H1 (cell line): ENCODE measurements around the gene INPP5K. TPM values are rescaled to one million over a fixed set of nuclear protein-coding genes. Genes with fewer than 3 reads are reported as not detected.

Source experiments
- CTCF ChIA-PET: fragments of 300-600 bp; sonication (Branson Sonifier 250); formaldehyde crosslinking; loops from one replicate; lab custom pipeline; 2021; ENCODE audit not compliant: partially characterized antibody; lab: Charles Lee
- POLR2A ChIA-PET: fragments of 300-600 bp; sonication (Branson Sonifier 250); formaldehyde crosslinking; loops from one replicate; lab custom pipeline; 2021; ENCODE audit warnings: inconsistent platforms; ENCODE audit not compliant: partially characterized antibody; lab: Charles Lee
- DNase-seq, 2 experiments: peaks; one replicate each; pipeline versions ENCODE4 v3.0.0 to v3.0.0-alpha.2; 2010 to 2022; ENCODE audit warnings: low spot score in 2 of 2, low read depth in 1 of 2, mixed read lengths in 1 of 2
- FAIRE-seq: peaks from 2 replicates; lab custom pipeline; 2011; peaks lifted over from hg19 to GRCh38; lab: Jason Lieb, UNC
- H2AFZ ChIP-seq: 2 replicates; pipeline ENCODE4 v1.8.1; 2012; ENCODE audit warnings: low read length, inconsistent platforms
- H2AK5ac ChIP-seq: 2 replicates; pipeline ENCODE4 v1.6.1; 2013; ENCODE audit warnings: low read depth, low read length
- H2BK120ac ChIP-seq: replicated peaks from 2 replicates; pipeline ENCODE3; 2013; ENCODE audit warnings: low read depth, low read length, inconsistent platforms
- H2BK12ac ChIP-seq: 2 replicates; pipeline ENCODE4 v1.6.1; 2013; ENCODE audit warnings: low read depth, low read length
- H2BK15ac ChIP-seq: 2 replicates; pipeline ENCODE4 v1.6.1; 2013; ENCODE audit warnings: low read length
- H2BK20ac ChIP-seq: 2 replicates; pipeline ENCODE4 v1.6.1; 2013; ENCODE audit warnings: low read length
- H2BK5ac ChIP-seq: 2 replicates; pipeline ENCODE4 v1.6.1; 2013; ENCODE audit warnings: low read depth, low read length
- H3K14ac ChIP-seq: 2 replicates; pipeline ENCODE4 v1.6.1; 2013; ENCODE audit warnings: inconsistent platforms; ENCODE audit not compliant: insufficient read length
- H3K18ac ChIP-seq: 2 replicates; pipeline ENCODE4 v1.6.1; 2013; ENCODE audit warnings: low read length; ENCODE audit errors: extremely low read depth
- H3K23ac ChIP-seq: 2 replicates; pipeline ENCODE4 v1.6.1; 2013; ENCODE audit warnings: inconsistent platforms; ENCODE audit not compliant: insufficient read length
- H3K23me2 ChIP-seq: 2 replicates; pipeline ENCODE4 v1.6.1; 2013; ENCODE audit warnings: low read depth, low read length
- H3K27ac ChIP-seq: 2 replicates; pipeline ENCODE4 v1.6.1; 2011; ENCODE audit warnings: low read depth, low read length, inconsistent platforms
- H3K27me3 ChIP-seq, 4 experiments: replicated peaks in 1 of 4; 1 replicate in 1 of 4; 2 replicates in 3 of 4; pipeline versions ENCODE4 v1.6.1 to v1.8.1; 2011 to 2013; ENCODE audit warnings: low read length in 3 of 4, mild to moderate bottlenecking in 3 of 4, inconsistent platforms in 2 of 4, mixed read lengths in 2 of 4, moderate library complexity in 1 of 4; ENCODE audit not compliant: control insufficient read depth in 3 of 4, insufficient read depth in 3 of 4; ENCODE audit errors: extremely low read depth in 1 of 4
- H3K36me3 ChIP-seq, 4 experiments: 2 replicates each; pipeline versions ENCODE4 v1.6.1 to v1.8.1; 2011 to 2013; ENCODE audit warnings: mild to moderate bottlenecking in 4 of 4, low read length in 3 of 4, moderate library complexity in 2 of 4, control low read depth in 1 of 4, inconsistent platforms in 1 of 4; ENCODE audit not compliant: insufficient read depth in 4 of 4, control insufficient read depth in 2 of 4
- H3K4ac ChIP-seq: replicated peaks from 2 replicates; pipeline ENCODE3; 2013; ENCODE audit warnings: low read length, low read depth, mixed read lengths, inconsistent platforms; ENCODE audit not compliant: insufficient read length
- H3K4me1 ChIP-seq, 4 experiments: replicated peaks in 1 of 4; 1 replicate in 1 of 4; 2 replicates in 3 of 4; pipeline versions ENCODE4 v1.6.1 to v1.8.1; 2011 to 2013; ENCODE audit warnings: low read length in 3 of 4, inconsistent platforms in 2 of 4, mixed read lengths in 1 of 4; ENCODE audit not compliant: insufficient read depth in 4 of 4, control insufficient read depth in 3 of 4
- H3K4me2 ChIP-seq, 2 experiments: 2 replicates each; pipeline versions ENCODE4 v1.6.1 to v1.8.1; 2011 to 2013; ENCODE audit warnings: low read depth in 2 of 2, low read length in 2 of 2, control low read depth in 1 of 2, inconsistent platforms in 1 of 2, mild to moderate bottlenecking in 1 of 2; ENCODE audit not compliant: insufficient read depth in 1 of 2
- H3K4me3 ChIP-seq, 4 experiments: fragments of 200-600, 300-600 bp in 1 of 4; sonication (generic), shearing (Covaris generic), sonication (Bioruptor Twin) in 1 of 4; 2 replicates each; pipeline versions ENCODE4 v1.5.1 to v1.8.1; 2011 to 2016; ENCODE audit warnings: low read length in 4 of 4, low read depth in 3 of 4, control low read depth in 2 of 4, inconsistent platforms in 2 of 4, mild to moderate bottlenecking in 2 of 4, mixed read lengths in 1 of 4, moderate library complexity in 1 of 4; ENCODE audit not compliant: insufficient read depth in 2 of 4; ENCODE audit errors: extremely low read depth in 1 of 4
- H3K56ac ChIP-seq: replicated peaks from 2 replicates; pipeline ENCODE3; 2013; ENCODE audit warnings: low read depth, mild to moderate bottlenecking, mixed read lengths, low read length, inconsistent platforms; ENCODE audit not compliant: insufficient read length
- H3K79me1 ChIP-seq: 2 replicates; pipeline ENCODE4 v1.6.1; 2013; ENCODE audit warnings: low read depth, low read length, control low read depth
- H3K79me2 ChIP-seq, 2 experiments: 2 replicates each; pipeline versions ENCODE4 v1.6.1 to v1.8.1; 2012 to 2013; ENCODE audit warnings: low read length in 2 of 2, mild to moderate bottlenecking in 2 of 2, inconsistent platforms in 1 of 2; ENCODE audit not compliant: insufficient read depth in 2 of 2, control insufficient read depth in 1 of 2
- H3K9ac ChIP-seq, 4 experiments: replicated peaks in 1 of 4; 1 replicate in 1 of 4; 2 replicates in 3 of 4; pipeline versions ENCODE4 v1.6.1 to v1.8.1; 2011 to 2013; ENCODE audit warnings: low read depth in 3 of 4, low read length in 3 of 4, control low read depth in 2 of 4, mild to moderate bottlenecking in 2 of 4, moderate library complexity in 2 of 4, inconsistent platforms in 1 of 4; ENCODE audit errors: extremely low read depth in 1 of 4
- H3K9me3 ChIP-seq, 2 experiments: 2 replicates each; pipeline versions ENCODE4 v1.6.1 to v1.8.1; 2012 to 2013; ENCODE audit warnings: mild to moderate bottlenecking in 2 of 2, moderate library complexity in 2 of 2, control low read depth in 1 of 2, inconsistent platforms in 1 of 2, low read depth in 1 of 2, low read length in 1 of 2, mixed read lengths in 1 of 2; ENCODE audit not compliant: insufficient read depth in 2 of 2
- H4K20me1 ChIP-seq, 2 experiments: replicated peaks in 1 of 2; 2 replicates each; pipeline versions ENCODE3 to v1.8.1; 2011 to 2013; ENCODE audit warnings: inconsistent platforms in 2 of 2, low read length in 2 of 2, mild to moderate bottlenecking in 1 of 2; ENCODE audit not compliant: insufficient read depth in 2 of 2, control insufficient read depth in 1 of 2
- H4K5ac ChIP-seq: 2 replicates; pipeline ENCODE4 v1.6.1; 2013; ENCODE audit warnings: low read length, low read depth, mixed read lengths, inconsistent platforms; ENCODE audit not compliant: insufficient read length
- H4K8ac ChIP-seq: 2 replicates; pipeline ENCODE4 v1.8.0; 2013; ENCODE audit warnings: mild to moderate bottlenecking, moderate library complexity, low read length, inconsistent platforms; ENCODE audit not compliant: insufficient read depth; ENCODE audit errors: extremely low read depth
- H4K91ac ChIP-seq: replicated peaks from 2 replicates; pipeline ENCODE3; 2013; ENCODE audit warnings: low read length, mixed read lengths, inconsistent platforms; ENCODE audit not compliant: insufficient read length
- BACH1 ChIP-seq: IDR thresholded peaks from 2 replicates; pipeline ENCODE4 v1.6.1; 2012; ENCODE audit warnings: low read length, improper control_type of control experiment
- CBX5 ChIP-seq: fragments of 300-800, 300-1000 bp; sonication (generic); IDR thresholded peaks from 2 replicates; pipeline ENCODE4 v1.7.1; 2016; ENCODE audit warnings: antibody characterized with exemption, low read length, low read depth
- CBX8 ChIP-seq: fragments of 300-800, 300-1000 bp; sonication (generic); IDR thresholded peaks from 2 replicates; pipeline ENCODE4 v1.7.1; 2016; ENCODE audit warnings: low read depth, low read length, borderline replicate concordance
- CTBP2 ChIP-seq: IDR thresholded peaks from 2 replicates; pipeline ENCODE4 v1.7.0; 2011; ENCODE audit warnings: borderline replicate concordance, mild to moderate bottlenecking, moderate library complexity, mixed read lengths, low read length; ENCODE audit not compliant: insufficient read depth, insufficient read length
- KDM5A ChIP-seq: fragments of 200-600 bp; IDR thresholded peaks from 2 replicates; pipeline ENCODE4 v1.7.1; 2012; ENCODE audit warnings: mild to moderate bottlenecking, low read length, inconsistent platforms, mixed read lengths
- TCF12 ChIP-seq: IDR thresholded peaks from 2 replicates; pipeline ENCODE4 v1.6.1; 2011; ENCODE audit warnings: low read depth, mild to moderate bottlenecking, low read length
- WGBS, 2 experiments: shearing (Covaris generic) in 1 of 2; methylation state at CpG; one replicate each; pipeline versions ENCODE4 v1.1.6 to v1.1.7; 2013 to 2015; ENCODE audit warnings: low lambda C conversion rate in 2 of 2, mixed read lengths in 2 of 2, inconsistent platforms in 1 of 2, low coverage in 1 of 2, missing lambda C conversion rate in 1 of 2; ENCODE audit not compliant: insufficient replicate concordance in 2 of 2, insufficient coverage in 1 of 2, insufficient read length in 1 of 2; ENCODE audit errors: extremely low coverage in 1 of 2, missing lambda C conversion rate in 1 of 2; 5-methylcytosine and 5-hydroxymethylcytosine counted together
- polyA plus RNA-seq, 7 experiments: library from polyadenylated mRNA; depleted of rRNA in 3 of 7; stranded (reverse) in 5 of 7; unstranded in 2 of 7; fragments of >200 nt in 5 of 7; fragments of 200-250 nt in 2 of 7; gene quantifications; 1 replicate in 5 of 7; 2 replicates in 1 of 7; 4 replicates in 1 of 7; pipeline versions ENCODE4 v1.2.1 to v1.2.3, GENCODE V29; 2011 to 2013; ENCODE audit warnings: missing spikeins in 2 of 7, mixed read lengths in 2 of 7
- total RNA-seq: library from RNA; stranded (reverse); fragmentation: NEBNext Ultra II Directional; extraction: Animal tissue kit (Norgen Biotek cat#: 25700); gene quantifications from 2 replicates; pipeline ENCODE4 v1.2.1, GENCODE V29; 2021

Gene INPP5K
- total and polyA plus RNA-seq, 2 of the 8 experiments (the other 6 are each of a cell fraction or from before 2014, with no cell fraction given), result 21.0 to 24.1 TPM

- Histone ChIP-seq H3K36me3 (peaks cover 3 to 21% (median 10%) of the 10 kb centered on the region in 4 experiments; a peak in 7 of 8 replicates), H3K23ac (no peak overlapping the region), H3K23me2 (no peaks in the 10 kb centered on the region), H4K91ac (no peak overlapping the region), H4K20me1 (peaks cover 0 to 3% of the 10 kb centered on the region in 2 experiments), H3K9ac (no peak overlapping the region), H2AK5ac (no peak overlapping the region), H4K5ac (no peak overlapping the region), H3K79me2 (no peaks in the 10 kb centered on the region), H3K4ac (no peak overlapping the region), H4K8ac (no peak overlapping the region), H3K4me3 (no peak overlapping the region), H2BK12ac (no peak overlapping the region), H2AFZ (no peak overlapping the region), H3K14ac (no peak overlapping the region), H2BK120ac (no peak overlapping the region), H3K9me3 (no peaks in the 10 kb centered on the region), H3K4me1 (peaks cover 0 to 2% (median 0%) of the 10 kb centered on the region in 4 experiments; a peak in 1 of 7 replicates), H2BK5ac (no peak overlapping the region)
- WGBS, 2 experiments, result 89% methylated on average over 8 of the region's 8 CpGs; no CpG with 5 or more reads in 1 of the 2 experiments
- DNase-seq (no peak), FAIRE-seq (no peak)
- CTCF ChIA-PET, result interaction anchor here (3.3 kb wide), 1 partner anchor 69 kb away, joined by 15 read pairs; no protein-coding TSS in a partner anchor
- no peak for TF ChIP-seq CBX8
- no peak for TF ChIP-seq BACH1
- TF ChIP-seq CTBP2, result no peak
- TF ChIP-seq TCF12, result no peak
- TF ChIP-seq CBX5, result no peak
- TF ChIP-seq KDM5A, result no peak
- TF ChIP-seq, all 59 proteins: peak for 0
- no peaks in the 10 kb centered on the region; the same call in 1 of the 2 replicates for H3K79me1 ChIP-seq
- no peak overlapping the region for H2BK15ac ChIP-seq
- no peak overlapping the region for H3K56ac ChIP-seq
- no peak overlapping the region for H2BK20ac ChIP-seq
- H3K18ac ChIP-seq, result no peak overlapping the region
- no peaks in the 10 kb centered on the region for H3K27me3 ChIP-seq
- POLR2A ChIA-PET, result interaction anchor here (0.6 to 1.4 kb wide), 3 partner anchors 10 to 286 kb away, joined by 3 read pairs; no protein-coding TSS in a partner anchor
- H3K27ac ChIP-seq, result no peak overlapping the region
- H3K4me2 ChIP-seq, result no peak overlapping the region
These were observed 52.2 kb downstream of the INPP5K start for GRCh38 chr17:1464186-1464585.
